ENCODE measurements around the gene OR51M1. TPM values are rescaled to one million over a fixed set of nuclear protein-coding genes. Genes with fewer than 3 reads are reported as not detected.
"Not testable (repeated sequence)": the region's sequence is repeated elsewhere in the genome, so short reads cannot be mapped to it uniquely, and the experiment has no call there.

The OR51M1 gene
- total RNA-seq = not detected

GRCh38 chr11:5383576-5383975, at the start of gene OR51M1:
Gene OR51M1, plus strand, starts transcription at chr11:5383812. Its CDS starts 5,587 bp downstream, at chr11:5389399.
- no peaks in the 10 kb centered on the region for H3K4me1 Mint-ChIP-seq (ENCODE audit: low read depth)
- H3K27ac Mint-ChIP-seq = no peak within 1 kb of the TSS
- no peaks in the 10 kb centered on the region for H3K36me3 Mint-ChIP-seq (ENCODE audit: low read depth)
- CTCF ChIA-PET = no interaction called here
- H3K9me3 Mint-ChIP-seq = no peaks in the 10 kb centered on the region
- H3K27me3 Mint-ChIP-seq (ENCODE audit: low read depth) = no peaks in the 10 kb centered on the region
- intact Hi-C loops (cut with micrococcal nuclease) = loop anchor here (5.0 kb wide), 1 partner anchor 424 kb away; the partner anchor contains the start of gene OR52N2
- H3K4me3 Mint-ChIP-seq = no peak within 1 kb of the TSS
- DNase-seq = no peak

DNA sequence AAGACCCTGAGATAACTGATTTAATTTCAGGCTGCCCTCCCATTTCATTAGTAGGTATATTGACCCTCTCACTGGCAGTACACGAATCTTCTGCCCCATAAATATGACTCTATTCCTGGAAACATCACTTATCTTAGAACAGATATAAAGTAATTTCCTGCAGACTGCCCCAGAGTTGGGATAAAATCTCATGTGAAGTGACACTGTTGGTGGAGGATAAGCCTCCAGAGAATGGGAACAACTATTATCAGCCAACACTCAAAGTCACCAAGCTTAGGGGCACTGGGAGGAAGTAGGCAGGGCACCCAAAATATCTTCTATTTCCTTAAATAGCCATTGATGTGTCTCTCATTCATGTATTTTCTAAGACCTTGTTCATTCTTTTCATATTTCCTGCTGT, 48.4 kb upstream of the OR51M1 start:
- intact Hi-C loops (cut with micrococcal nuclease) = no loop called here
- Mint-ChIP-seq H3K4me1 (ENCODE audit: low read depth) (no peaks in the 10 kb centered on the region), H3K27me3 (ENCODE audit: low read depth) (peaks cover 10% of the 10 kb centered on the region), H3K27ac (no peak overlapping the region), H3K36me3 (ENCODE audit: low read depth) (no peaks in the 10 kb centered on the region), H3K4me3 (no peak overlapping the region), H3K9me3 (no peaks in the 10 kb centered on the region)
- CTCF ChIA-PET = no interaction called here
- DNase-seq = no peak

DNA sequence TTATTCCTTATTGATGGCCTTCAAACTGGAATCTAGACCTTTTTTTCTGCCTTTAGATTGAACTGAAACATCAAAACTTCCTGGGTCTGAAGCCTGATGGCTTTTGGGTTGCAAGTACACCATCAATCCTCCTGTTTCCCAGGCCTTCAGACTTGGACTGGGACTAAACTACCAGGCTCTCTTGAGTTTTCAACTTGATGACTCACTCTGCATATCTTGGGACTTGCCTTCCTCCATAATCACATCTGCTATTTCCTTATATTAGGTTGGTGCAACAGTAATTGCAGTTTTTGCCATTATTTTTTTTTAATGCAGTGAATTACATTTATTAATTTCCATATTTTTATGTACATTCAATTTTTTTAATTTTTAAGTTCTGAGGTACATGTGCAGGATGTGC, 47.3 kb upstream of the OR51M1 start:
- Mint-ChIP-seq H3K27ac (no peak overlapping the region), H3K4me3 (no peak overlapping the region), H3K27me3 (ENCODE audit: low read depth) (peaks cover 8% of the 10 kb centered on the region), H3K36me3 (ENCODE audit: low read depth) (no peaks in the 10 kb centered on the region), H3K4me1 (ENCODE audit: low read depth) (no peaks in the 10 kb centered on the region), H3K9me3 (no peaks in the 10 kb centered on the region)
- CTCF ChIA-PET = no interaction called here
- DNase-seq = no peak
- intact Hi-C loops (cut with micrococcal nuclease) = no loop called here

DNA sequence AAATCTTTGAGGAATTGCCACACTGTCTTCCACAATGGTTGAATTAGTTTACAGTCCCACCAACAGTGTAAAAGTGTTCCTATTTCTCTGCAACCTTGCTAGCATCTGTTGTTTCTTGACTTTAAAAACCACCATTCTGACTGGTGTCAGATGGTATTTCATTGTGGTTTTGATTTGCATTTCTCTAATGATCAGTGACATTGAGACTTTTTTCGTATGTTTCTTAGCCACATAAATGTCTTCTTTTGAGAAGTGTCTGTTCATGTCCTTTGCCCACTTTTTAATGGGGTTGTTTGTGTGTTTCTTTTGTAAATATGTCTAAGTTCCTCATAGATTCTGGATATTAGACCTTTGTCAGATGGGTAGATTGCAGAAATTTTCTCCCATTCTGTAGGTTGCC, 46.4 kb upstream of the OR51M1 start:
- intact Hi-C loops (cut with micrococcal nuclease) = not testable (repeated sequence)

DNA sequence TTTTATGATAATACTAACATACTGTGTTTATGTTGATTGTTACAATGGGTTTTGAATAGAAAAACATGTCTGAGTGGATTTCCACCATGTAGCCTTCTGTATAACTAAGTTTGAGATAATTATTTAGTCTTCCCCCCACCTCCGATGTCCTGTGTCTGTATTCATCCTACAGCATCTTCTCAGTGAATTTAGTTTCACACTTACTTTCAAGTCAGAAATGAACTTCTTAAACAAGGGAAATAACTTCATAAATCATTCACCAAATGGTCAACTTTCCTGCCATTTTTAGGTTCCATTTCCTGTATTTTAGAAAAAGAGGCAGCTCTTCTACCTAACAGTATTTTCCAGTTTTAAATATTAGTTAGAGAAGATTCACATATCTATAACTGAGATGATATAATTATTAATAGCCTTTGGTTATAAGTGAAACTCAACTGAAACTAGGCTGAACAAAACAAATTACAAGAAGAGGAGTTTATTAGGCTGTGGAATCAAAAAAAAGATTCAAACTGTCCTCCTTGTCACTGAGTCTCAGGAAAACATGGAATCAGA, 43.8 kb upstream of the OR51M1 start:
- Mint-ChIP-seq H3K4me1 (ENCODE audit: low read depth) (no peaks in the 10 kb centered on the region), H3K27ac (no peak overlapping the region), H3K9me3 (no peaks in the 10 kb centered on the region), H3K27me3 (ENCODE audit: low read depth) (peaks cover 10% of the 10 kb centered on the region), H3K36me3 (ENCODE audit: low read depth) (no peaks in the 10 kb centered on the region), H3K4me3 (no peak overlapping the region)
- DNase-seq = no peak
- CTCF ChIA-PET = no interaction called here
- intact Hi-C loops (cut with micrococcal nuclease) = no loop called here

More for the DNA sequence above, 46.4 kb upstream of the OR51M1 start:
- DNase-seq; H3K27me3 Mint-ChIP-seq (ENCODE audit: low read depth); H3K27ac Mint-ChIP-seq; H3K4me3 Mint-ChIP-seq; CTCF ChIA-PET; H3K36me3 Mint-ChIP-seq (ENCODE audit: low read depth); H3K4me1 Mint-ChIP-seq (ENCODE audit: low read depth); H3K9me3 Mint-ChIP-seq: not testable (repeated sequence)

DNA sequence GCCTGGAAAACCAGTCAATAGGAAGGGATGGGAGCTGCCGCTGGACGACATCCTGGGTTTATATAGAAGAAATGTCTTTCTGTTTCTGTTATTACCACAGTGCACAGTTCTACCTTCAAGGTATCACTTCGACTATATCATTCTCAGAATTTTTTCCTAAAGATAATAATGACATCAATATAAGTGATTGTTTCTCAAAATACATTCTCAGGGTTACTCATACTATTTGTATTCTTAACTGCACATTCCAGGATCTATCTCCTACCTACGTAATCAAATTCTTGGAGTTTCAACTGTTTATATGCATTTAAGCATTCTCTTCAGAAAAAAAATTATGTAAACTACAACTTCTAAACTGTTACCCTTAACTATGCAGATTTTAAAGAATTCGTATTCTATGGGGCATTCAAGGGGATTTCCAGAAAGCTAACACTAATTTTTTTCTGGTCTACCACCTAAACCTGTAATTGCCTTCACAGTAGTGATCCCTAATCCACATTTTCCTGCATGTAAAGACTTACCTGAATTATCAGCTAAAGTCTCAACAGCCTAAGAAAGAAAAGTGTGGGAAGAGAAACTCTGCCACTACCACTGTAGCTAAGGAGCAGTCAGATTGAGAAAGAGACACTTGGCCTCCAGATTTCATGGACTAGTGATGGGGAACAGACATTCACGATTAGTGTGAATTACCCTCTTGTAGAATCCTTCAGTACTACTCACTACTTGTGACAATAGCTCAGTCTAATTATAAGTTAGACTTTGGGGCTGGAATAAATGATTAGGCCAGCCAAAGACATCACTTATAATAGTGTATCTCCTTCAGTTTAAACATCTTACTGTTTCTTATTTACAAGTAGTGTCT, 39.9 kb upstream of the OR51M1 start, which contains the start of gene OR51B5:
TSS of gene OR51B5 (minus strand) at position 51 of the 862 bp plus-strand sequence. CDS start at position 51, 0 bp downstream.
- no peak for DNase-seq
- Mint-ChIP-seq H3K4me3 (no peak within 1 kb of the TSS), H3K9me3 (no peaks in the 10 kb centered on the region), H3K36me3 (ENCODE audit: low read depth) (no peaks in the 10 kb centered on the region), H3K27ac (no peak within 1 kb of the TSS), H3K27me3 (ENCODE audit: low read depth) (peaks cover 5% of the 10 kb centered on the region), H3K4me1 (ENCODE audit: low read depth) (no peaks in the 10 kb centered on the region)
- CTCF ChIA-PET = no interaction called here
- intact Hi-C loops (cut with micrococcal nuclease) = no loop called here

GRCh38 chr11:5345831-5346230, 37.8 kb upstream of the OR51M1 start:
- H3K4me1 Mint-ChIP-seq (ENCODE audit: low read depth) = no peaks in the 10 kb centered on the region
- H3K36me3 Mint-ChIP-seq (ENCODE audit: low read depth) = no peaks in the 10 kb centered on the region
- no peak for DNase-seq
- CTCF ChIA-PET = no interaction called here
- no peaks in the 10 kb centered on the region for H3K9me3 Mint-ChIP-seq
- no peak overlapping the region for H3K4me3 Mint-ChIP-seq
- intact Hi-C loops (cut with micrococcal nuclease) = no loop called here
- H3K27ac Mint-ChIP-seq = no peak overlapping the region
- H3K27me3 Mint-ChIP-seq (ENCODE audit: low read depth) = peaks cover 5% of the 10 kb centered on the region

DNA sequence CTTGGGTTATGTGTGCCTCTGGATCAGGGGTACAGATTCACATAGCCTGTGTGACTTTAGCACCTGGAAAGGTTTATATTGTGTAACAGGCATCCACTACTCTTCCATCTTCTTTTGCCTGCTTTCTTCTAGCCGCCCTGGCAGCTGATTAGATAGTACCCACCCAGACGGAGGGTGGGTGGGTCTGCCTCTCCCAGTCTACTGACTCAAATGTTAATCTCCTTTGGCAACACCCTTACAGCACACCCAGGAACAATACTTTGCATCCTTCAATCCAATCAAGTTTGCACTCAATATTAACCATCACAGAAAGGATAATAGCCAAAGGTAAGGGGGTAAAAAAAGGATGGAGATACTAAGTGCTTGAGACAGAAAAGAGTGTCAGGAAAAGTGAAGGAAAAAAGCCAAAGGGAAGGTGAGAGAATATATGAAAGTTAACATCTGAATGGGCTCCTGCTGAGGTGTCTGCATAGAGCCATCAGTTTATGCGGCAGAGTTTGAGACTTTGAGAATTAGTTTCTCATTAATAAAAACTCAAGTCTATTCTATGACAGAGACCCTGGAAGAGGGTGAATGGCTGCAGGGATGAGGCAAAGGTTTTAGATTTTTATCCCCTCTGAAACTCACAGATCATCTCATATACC, 34.9 kb upstream of the OR51M1 start:
- Mint-ChIP-seq H3K27ac (no peak overlapping the region), H3K4me1 (ENCODE audit: low read depth) (no peaks in the 10 kb centered on the region), H3K4me3 (no peak overlapping the region), H3K27me3 (ENCODE audit: low read depth) (peaks cover 6% of the 10 kb centered on the region), H3K9me3 (no peaks in the 10 kb centered on the region), H3K36me3 (ENCODE audit: low read depth) (no peaks in the 10 kb centered on the region)
- DNase-seq = no peak
- intact Hi-C loops (cut with micrococcal nuclease) = no loop called here
- CTCF ChIA-PET = no interaction called here

GRCh38 chr11:5349550-5349949, 34.1 kb upstream of the OR51M1 start:
- Mint-ChIP-seq H3K27me3 (ENCODE audit: low read depth) (peaks cover 11% of the 10 kb centered on the region), H3K27ac (no peak overlapping the region), H3K4me1 (ENCODE audit: low read depth) (no peaks in the 10 kb centered on the region), H3K4me3 (no peak overlapping the region), H3K36me3 (ENCODE audit: low read depth) (no peaks in the 10 kb centered on the region), H3K9me3 (no peaks in the 10 kb centered on the region)
- intact Hi-C loops (cut with micrococcal nuclease) = no loop called here
- CTCF ChIA-PET = no interaction called here
- DNase-seq = no peak

GRCh38 chr11:5351208-5351607, 32.4 kb upstream of the OR51M1 start, which contains the start of gene OR51B6:
Gene OR51B6, plus strand, starts transcription at chr11:5351508. Its CDS starts 0 bp downstream, at chr11:5351508.
- H3K27ac Mint-ChIP-seq = no peak within 1 kb of the TSS
- no peaks in the 10 kb centered on the region for H3K9me3 Mint-ChIP-seq
- H3K4me1 Mint-ChIP-seq (ENCODE audit: low read depth) = no peaks in the 10 kb centered on the region
- H3K36me3 Mint-ChIP-seq (ENCODE audit: low read depth) = no peaks in the 10 kb centered on the region
- DNase-seq = no peak
- peaks cover 18% of the 10 kb centered on the region for H3K27me3 Mint-ChIP-seq (ENCODE audit: low read depth)
- intact Hi-C loops (cut with micrococcal nuclease) = no loop called here
- H3K4me3 Mint-ChIP-seq = no peak within 1 kb of the TSS
- CTCF ChIA-PET = no interaction called here

DNA sequence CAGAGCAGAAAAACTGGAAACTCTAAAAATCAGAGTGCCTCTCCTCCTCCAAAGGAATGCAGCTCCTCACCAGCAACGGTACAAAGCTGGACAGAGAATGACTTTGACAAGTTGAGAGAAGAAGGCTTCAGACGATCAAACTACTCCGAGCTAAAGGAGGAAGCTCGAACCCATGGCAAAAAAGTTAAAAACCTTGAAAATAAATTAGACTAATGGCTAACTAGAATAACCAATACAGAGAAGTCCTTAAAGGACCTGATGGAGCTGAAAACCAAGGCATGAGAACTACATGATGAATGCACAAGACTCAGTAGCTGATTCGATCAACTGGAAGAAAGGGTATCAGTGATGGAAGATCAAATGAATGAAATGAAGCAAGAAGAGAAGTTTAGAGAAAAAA, 27.6 kb upstream of the OR51M1 start:
- H3K9me3 Mint-ChIP-seq; H3K4me3 Mint-ChIP-seq; intact Hi-C loops (cut with micrococcal nuclease); CTCF ChIA-PET; DNase-seq; H3K27ac Mint-ChIP-seq; H3K4me1 Mint-ChIP-seq (ENCODE audit: low read depth); H3K36me3 Mint-ChIP-seq (ENCODE audit: low read depth): not testable (repeated sequence)
- peaks cover 17% of the 10 kb centered on the region for H3K27me3 Mint-ChIP-seq (ENCODE audit: low read depth)

- no peaks in the 10 kb centered on the region for H3K36me3 Mint-ChIP-seq (ENCODE audit: low read depth)
- peaks cover 3% of the 10 kb centered on the region for H3K27me3 Mint-ChIP-seq (ENCODE audit: low read depth)
- no peak for DNase-seq
- H3K9me3 Mint-ChIP-seq = no peaks in the 10 kb centered on the region
- no peak overlapping the region for H3K27ac Mint-ChIP-seq
- no peak overlapping the region for H3K4me3 Mint-ChIP-seq
- CTCF ChIA-PET = interaction anchor here (1.0 kb wide), 1 partner anchor 31 kb away, joined by 4 read pairs; no protein-coding TSS in a partner anchor
- intact Hi-C loops (cut with micrococcal nuclease) = no loop called here
- H3K4me1 Mint-ChIP-seq (ENCODE audit: low read depth) = no peaks in the 10 kb centered on the region
Observed at GRCh38 chr11:5362017-5362625, 21.5 kb upstream of the OR51M1 start.

Measured in activated naive CD4-positive, alpha-beta T cell treated with anti-CD3 and anti-CD28 coated beads for 36 hours (primary cell).